Pulmonary artery endothelial cell (primary cell): Measurements from ENCODE around the gene SLC6A2. TPM values are rescaled to one million over a fixed set of nuclear protein-coding genes. Genes with fewer than 3 reads are reported as not detected.
A peak's percentile ranks its signal among the peaks of the same experiment; 100 is the strongest.

Experiments used
- DNase-seq: peaks from one replicate; pipeline ENCODE4 v3.0.0-alpha.2; 2011; ENCODE audit warnings: low read depth, low spot score
- total RNA-seq: library from RNA; depleted of rRNA; stranded (reverse); fragments of >200 nt; gene quantifications from 2 replicates; pipeline ENCODE4 v1.2.3, GENCODE V29; 2014

The SLC6A2 gene
- total RNA-seq, 1 donor from 2014 or later, result not detected

DNA sequence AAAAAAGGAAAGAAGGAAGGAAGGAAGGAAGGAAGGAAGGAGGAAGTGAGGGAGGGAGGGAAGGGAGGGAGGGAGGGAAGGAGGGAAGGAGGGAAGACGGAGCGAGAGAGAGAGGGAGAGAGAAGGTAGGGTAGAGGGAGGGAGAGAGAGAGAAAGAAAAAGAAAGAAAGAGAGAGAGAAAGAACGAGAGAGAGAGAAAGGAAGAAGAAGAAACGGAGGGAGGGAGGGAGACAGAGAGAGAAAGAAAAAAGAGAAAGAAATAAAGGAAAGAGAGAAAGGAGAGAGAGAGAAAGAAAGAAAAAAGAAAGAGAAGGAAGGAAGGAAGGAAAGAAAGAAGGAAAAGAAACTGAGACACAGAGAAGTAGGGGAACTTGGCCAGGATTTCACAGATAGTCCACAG lies 8.4 kb upstream of the SLC6A2 start:
- no peak for DNase-seq

DNA sequence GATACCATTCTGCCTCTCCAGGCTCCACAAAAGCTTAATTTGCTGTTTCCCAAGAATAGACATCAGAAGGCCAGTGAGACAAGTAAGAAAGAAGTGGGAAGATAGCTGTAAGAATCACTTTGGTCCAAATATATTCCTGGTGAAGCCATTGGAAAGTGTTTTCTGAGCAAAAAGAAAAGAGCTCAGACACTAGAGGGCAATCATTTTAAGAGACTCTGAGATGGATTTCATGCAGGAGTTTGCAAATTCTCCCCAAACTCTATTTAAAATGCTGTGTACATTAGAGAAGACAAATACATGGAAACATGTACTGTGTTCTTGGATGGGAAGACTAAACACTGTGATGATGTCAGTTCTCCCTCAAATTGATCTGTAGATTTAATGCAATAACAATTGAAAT lies 8.0 kb upstream of the SLC6A2 start:
- no peak for DNase-seq

- DNase-seq, result no peak
These were observed 3.7 kb upstream of the SLC6A2 start for GRCh38 chr16:55651841-55652824.

DNA sequence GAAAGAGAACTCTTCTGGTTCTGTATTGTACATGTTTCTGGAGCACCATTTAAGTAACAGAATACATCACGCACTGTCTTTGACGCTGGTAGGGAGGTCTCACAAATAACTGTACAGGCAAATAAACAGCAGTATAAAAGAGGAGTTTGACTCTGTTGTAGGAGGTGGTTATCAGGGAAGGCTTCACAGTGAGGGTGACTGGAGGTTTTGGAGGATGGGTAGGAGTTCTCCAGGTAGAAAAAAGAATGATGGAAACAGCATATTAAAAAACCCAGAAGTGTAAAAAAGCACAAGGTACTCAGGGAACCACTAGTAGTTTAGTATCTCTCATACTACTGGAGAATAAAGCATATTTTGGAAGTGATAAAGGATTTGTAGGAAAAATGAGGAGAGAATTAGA lies 2.7 kb upstream of the SLC6A2 start:
- DNase-seq, result no peak

DNA sequence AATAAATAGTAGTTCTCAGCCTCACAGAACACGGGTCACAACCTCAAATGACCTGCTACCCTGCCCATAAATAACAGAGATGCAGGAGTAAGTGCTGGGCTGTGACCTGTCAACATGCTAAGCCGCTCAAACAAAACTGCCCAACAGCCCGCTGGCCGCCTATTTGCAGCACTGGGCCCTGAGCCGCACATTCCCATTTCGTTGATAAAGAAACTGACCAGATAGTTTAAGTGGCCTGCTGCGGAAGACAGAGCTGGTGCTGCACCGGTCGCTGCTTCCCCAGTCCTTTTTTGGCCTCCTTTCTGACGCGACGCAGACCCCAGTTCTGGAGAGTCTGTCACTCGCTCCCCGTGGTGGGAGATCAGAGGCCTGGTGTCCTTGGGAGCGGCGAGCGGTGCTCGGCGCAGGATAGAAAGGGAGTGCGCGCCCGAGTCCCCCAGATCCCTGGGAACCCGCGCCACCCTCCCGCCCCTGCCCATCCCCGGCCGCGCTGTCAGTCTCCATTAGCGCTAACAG lies 349 bp upstream of the SLC6A2 start:
- DNase-seq, result no peak

DNA sequence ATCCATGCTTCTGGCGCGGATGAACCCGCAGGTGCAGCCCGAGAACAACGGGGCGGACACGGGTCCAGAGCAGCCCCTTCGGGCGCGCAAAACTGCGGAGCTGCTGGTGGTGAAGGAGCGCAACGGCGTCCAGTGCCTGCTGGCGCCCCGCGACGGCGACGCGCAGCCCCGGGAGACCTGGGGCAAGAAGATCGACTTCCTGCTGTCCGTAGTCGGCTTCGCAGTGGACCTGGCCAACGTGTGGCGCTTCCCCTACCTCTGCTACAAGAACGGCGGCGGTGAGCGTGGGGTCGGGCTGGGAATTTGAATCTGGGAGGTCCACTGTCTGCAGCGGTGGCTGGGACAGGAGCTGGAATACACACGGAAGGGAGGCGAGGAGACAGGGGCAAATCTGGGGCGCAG lies 904 bp downstream of the SLC6A2 start:
- DNase-seq, result no peak

DNA sequence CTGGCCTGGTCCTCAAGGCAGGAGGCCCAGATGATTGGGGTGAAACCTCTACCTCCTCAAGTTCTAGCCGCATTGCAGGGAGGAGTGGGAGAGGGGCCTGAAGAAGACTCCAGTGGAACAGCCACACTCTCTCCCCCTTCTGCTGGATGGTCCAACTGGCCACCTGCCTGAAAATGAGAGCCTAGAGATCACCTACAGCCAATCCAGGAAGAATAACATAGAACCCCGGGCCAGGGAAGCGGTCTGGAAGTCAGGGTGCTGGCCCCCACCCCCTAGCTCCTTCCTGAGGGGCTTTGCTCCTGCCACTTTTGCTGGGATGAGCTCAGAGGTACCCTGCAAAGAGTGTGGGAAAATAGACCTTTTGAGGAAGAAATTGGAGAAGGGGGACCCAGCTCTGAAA lies 1.8 kb downstream of the SLC6A2 start:
- DNase-seq, result no peak

DNA sequence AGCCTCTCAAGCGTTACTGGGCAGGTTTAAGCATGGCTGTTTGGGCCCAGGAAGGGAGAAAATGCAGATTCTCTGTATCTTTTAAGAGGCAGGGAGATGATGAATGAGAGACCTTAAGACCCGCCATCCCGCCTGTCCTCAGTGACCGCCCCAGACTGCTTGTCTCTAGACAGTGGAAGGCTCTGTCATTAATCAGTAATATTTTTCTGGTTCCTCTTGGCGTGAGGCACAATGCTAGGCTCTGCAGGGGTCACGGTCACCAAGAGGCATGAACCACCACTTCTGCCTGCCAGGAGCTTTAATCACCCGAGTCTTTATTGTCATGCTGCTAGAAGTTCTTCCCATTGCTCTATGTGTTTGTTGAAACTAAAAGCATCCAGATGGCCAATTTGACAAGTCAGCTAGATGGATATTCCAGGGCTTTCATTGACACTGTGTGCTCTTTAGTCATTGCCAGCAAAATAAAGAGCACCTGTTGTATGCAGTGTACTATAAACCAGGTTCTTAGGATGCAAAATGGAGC lies 3.2 kb downstream of the SLC6A2 start:
- no peak for DNase-seq

DNA sequence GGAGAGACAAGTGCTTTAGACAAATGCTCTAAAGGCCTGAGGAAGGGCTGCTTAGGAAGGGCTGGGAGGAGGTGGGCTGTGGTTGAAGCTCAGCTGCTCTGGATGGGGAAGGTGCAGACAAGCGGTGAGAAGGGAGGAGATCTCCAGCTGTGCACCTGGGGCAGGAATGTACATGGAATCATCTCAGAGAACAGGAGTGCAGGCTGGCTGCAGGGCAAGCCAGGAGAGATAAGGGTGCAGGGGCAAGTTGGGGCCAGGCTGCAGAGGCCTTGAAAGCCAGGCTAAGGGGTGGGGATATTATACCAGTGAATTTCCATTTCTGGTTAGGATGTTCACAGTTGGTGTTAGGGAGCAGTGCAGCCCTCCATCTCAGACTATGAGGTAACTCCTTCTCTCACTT lies 4.2 kb downstream of the SLC6A2 start:
- DNase-seq, result no peak

- no peak for DNase-seq
These were observed 5.0 kb downstream of the SLC6A2 start for GRCh38 chr16:55660828-55661227.

- DNase-seq, result no peak
These were observed 6.3 kb downstream of the SLC6A2 start for GRCh38 chr16:55661941-55662643.

DNA sequence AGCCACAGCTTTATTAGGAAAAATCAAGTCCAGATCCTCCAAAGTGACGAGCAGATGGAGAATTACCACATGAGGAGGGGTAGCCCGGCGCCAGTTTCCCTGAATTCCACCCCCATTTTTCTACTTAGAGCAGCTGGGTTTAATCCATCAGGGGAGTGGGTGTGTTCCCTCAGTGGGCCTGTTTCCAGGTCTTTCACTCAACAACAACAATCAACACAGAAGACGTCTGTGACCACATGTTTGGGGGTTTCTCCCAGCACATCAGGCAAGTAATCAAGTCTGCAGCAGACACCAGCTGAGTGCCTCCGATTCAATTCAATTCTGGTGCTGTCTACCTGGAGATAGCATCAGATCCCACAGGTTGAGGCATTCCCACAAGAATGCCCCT lies 6.8 kb downstream of the SLC6A2 start:
- DNase-seq, result no peak

GRCh38 chr16:55663225-55663624 lies 7.4 kb downstream of the SLC6A2 start:
- no peak for DNase-seq

DNA sequence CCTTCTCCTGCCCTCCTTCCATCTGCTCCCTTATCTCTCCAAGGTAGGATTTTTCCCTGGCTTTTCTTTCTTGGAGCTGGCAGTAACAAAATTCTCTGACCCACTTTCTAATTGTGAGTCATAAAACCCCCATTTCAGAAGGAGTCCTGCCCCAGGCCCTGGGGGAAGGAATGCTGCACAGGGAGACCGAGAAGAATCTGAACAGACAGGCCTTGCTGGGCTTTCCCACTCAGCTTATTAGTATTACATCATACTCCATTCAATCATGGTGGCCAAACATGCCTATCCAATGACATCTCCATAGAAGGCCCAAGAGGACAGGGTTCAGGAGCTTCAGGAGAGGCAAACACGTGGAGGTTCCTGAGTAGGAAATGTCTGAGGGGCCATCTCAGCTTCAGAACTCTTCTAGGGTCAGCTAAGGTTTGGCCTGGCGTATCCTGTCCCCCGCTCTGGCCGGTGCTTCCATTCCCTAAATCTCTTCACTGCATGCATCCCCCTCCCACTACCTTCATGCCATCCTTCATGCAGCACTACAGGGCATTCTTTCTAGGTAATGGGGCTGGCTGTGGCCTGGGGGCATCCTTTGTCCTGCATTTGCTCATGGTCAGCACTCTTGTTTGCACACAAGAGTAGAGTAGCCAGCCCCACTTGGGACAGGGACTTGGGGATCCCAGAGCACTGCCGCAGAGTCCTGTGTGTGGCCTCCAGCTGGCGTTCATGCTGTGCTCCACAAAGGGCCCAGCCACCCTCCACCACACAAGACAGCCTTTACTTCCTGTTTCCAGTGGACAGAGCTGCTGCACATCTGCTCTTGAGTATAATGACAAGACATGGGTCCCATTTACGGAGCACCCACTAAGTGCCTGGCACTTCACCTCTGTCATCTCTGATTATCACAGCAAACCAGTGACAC lies 8.2 kb downstream of the SLC6A2 start:
- no peak for DNase-seq

DNA sequence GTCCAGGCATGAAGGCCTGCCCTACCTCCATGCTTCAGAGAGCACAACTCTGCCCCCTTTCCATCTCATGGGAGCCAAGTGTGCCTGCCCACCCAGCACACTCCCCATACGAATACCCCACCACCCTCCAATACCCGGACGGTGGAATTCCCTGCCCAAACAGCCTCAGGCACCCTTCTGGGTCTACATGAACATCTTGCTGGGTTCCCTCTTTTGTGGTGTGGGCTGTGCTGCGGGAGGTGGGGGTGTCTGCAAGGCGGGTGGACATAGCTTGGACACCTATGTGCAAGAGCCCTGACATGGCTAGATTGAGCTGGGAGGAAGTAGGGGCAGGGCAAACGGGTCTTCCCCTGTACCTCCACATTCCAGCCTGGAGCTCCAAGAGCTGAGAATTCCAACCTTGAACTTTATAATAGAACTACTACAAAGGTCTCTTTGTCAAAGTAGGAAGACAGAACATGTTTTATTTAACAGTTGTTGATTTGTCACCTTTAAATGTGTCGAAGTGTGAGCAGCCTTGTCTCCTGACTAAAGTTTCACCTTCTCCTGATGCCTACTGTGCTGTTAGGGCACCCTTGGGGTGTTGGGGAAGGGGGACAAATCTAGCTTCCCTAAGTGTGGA lies 9.1 kb downstream of the SLC6A2 start:
- no peak for DNase-seq

DNA sequence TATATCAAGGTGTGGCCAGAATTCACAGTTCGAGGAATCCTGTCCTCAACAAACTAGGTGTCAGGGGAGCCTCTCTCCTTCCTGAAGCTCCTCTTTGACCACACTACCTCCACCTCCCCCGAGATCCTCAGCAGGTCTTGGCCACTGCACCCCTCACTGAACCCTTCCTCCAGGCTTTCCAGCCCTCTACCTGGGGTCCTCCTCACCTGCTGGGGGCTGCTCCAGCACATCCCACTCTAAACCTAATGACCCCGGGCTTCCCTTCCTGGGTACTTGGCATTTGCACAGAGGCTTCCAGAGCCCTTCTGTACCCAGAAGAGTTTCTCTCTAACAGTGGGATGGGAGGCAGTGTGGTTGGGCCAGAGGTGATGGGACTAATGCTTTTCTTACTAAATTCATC lies 9.7 kb downstream of the SLC6A2 start:
- DNase-seq, result no peak

GRCh38 chr16:55666012-55666411 lies 10.2 kb downstream of the SLC6A2 start:
- no peak for DNase-seq

- no peak for DNase-seq
These were observed 12.0 kb downstream of the SLC6A2 start for GRCh38 chr16:55667753-55668152.

DNA sequence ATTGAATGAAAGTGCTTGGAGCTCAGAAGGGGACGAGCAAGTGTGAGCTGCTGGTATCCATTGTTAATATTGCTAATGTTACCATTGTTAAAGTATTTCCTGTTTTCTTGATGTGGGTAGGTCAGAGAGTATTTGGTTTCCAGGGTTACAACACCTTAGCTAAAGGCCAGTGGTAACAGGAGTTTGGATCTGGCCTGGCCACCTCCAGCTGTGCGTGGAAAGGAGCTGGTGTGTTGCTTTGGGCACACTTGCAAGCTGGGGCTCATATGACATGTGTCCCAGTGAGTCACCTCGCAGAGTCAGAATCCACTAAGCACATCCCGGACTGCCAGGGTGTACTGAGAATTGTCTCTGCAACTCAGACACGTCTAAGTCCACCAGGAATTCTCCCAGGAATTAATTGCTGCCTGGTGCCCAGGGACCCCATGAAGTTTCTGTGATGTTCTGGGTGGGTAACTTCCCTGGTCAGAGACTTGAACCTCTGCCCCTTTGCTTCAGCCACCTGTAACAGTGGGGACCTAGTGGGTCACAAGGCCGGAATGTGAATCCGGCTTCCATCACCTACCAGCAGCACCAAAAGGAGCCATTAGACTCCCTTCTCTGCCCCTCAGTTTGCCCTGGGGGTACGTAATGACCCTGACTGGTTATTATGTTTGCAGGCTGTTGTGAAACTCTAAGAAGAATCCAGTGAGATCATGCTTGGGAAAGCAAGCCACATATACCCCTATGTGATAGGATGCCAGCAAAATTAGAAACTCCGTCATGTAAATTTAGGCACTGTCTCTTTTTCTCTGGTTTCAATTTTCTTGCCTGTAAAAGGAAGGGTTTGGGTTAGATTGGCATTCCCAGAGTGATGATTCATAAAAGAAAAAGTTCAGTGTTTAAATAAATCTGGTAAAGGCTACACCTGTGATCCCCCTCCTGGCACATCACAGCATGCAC lies 12.8 kb downstream of the SLC6A2 start:
- peak; percentile 66 for DNase-seq
